ENCODE measurements around the gene DISP3. TPM values are rescaled to one million over a fixed set of nuclear protein-coding genes. Genes with fewer than 3 reads are reported as not detected.

DISP3 gene
- total RNA-seq, 1 experiment from 2014 or later = 1.1 TPM

DNA sequence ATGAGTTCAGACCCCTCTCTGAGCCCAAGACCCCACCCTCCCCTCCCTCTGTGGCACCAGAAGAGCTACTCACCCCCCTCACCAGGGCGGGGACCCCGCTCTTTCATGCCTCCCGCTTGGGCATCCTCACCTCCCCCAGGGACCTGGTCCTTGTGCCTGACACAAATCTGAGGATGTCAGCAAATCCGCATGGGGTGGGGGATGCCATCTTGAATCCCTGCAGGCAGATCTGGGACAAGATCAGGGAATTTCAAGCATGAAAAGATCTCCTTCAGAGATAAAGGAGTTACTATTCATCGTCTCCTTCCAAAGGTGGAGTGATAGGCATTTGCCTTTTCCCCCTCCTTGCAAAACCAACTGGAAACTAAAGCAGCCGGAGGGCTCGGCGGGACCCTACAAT lies 81.1 kb downstream of the DISP3 start:
- H3K9me3 ChIP-seq (ENCODE audit: control insufficient read depth, insufficient read depth, low read depth, low read length) = no peaks in the 10 kb centered on the region
- in situ Hi-C loops (cut with HindIII; ENCODE audit: low pct_unique_long_range_greater_than_20kb, low sequenced_read_pairs) = no loop called here
- no peak for ATAC-seq

DNA sequence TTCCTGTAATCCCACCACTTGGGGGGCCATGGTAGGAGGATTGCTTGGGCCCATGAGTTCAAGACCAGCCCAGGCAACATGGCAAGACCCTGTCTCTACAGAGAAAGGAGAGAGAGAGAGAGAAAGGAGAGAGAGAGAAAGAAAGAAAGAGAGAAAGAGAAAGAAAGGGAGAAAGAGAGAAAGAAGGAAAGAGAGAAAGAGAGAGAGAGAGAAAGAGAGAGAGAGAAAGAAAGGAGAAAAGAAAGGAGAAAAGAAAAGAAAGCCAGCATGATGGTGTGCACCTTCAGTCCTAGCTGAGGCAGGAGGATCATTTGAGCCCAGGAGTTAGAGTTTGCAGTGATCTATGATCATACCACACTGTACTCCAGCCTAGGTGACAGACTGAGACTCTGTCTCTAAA lies 82.8 kb downstream of the DISP3 start:
- TF ChIP-seq SIN3A (IDR thresholded peaks at IDR 0.05; ENCODE audit: borderline replicate concordance, insufficient read depth, low read depth, low read length) (no peak), TCF7L2 (IDR thresholded peaks at IDR 0.05; ENCODE audit: low read depth, low read length) (no peak)
- TF ChIP-seq, protein P1, sequence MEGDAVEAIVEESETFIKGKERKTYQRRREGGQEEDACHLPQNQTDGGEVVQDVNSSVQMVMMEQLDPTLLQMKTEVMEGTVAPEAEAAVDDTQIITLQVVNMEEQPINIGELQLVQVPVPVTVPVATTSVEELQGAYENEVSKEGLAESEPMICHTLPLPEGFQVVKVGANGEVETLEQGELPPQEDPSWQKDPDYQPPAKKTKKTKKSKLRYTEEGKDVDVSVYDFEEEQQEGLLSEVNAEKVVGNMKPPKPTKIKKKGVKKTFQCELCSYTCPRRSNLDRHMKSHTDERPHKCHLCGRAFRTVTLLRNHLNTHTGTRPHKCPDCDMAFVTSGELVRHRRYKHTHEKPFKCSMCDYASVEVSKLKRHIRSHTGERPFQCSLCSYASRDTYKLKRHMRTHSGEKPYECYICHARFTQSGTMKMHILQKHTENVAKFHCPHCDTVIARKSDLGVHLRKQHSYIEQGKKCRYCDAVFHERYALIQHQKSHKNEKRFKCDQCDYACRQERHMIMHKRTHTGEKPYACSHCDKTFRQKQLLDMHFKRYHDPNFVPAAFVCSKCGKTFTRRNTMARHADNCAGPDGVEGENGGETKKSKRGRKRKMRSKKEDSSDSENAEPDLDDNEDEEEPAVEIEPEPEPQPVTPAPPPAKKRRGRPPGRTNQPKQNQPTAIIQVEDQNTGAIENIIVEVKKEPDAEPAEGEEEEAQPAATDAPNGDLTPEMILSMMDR (IDR thresholded peaks at IDR 0.05) = no peak
- TF ChIP-seq, protein P2, sequence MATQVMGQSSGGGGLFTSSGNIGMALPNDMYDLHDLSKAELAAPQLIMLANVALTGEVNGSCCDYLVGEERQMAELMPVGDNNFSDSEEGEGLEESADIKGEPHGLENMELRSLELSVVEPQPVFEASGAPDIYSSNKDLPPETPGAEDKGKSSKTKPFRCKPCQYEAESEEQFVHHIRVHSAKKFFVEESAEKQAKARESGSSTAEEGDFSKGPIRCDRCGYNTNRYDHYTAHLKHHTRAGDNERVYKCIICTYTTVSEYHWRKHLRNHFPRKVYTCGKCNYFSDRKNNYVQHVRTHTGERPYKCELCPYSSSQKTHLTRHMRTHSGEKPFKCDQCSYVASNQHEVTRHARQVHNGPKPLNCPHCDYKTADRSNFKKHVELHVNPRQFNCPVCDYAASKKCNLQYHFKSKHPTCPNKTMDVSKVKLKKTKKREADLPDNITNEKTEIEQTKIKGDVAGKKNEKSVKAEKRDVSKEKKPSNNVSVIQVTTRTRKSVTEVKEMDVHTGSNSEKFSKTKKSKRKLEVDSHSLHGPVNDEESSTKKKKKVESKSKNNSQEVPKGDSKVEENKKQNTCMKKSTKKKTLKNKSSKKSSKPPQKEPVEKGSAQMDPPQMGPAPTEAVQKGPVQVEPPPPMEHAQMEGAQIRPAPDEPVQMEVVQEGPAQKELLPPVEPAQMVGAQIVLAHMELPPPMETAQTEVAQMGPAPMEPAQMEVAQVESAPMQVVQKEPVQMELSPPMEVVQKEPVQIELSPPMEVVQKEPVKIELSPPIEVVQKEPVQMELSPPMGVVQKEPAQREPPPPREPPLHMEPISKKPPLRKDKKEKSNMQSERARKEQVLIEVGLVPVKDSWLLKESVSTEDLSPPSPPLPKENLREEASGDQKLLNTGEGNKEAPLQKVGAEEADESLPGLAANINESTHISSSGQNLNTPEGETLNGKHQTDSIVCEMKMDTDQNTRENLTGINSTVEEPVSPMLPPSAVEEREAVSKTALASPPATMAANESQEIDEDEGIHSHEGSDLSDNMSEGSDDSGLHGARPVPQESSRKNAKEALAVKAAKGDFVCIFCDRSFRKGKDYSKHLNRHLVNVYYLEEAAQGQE (IDR thresholded peaks at IDR 0.05; ENCODE audit: insufficient read depth in 1 of 2, low read depth in 2 of 2, low read length in 1 of 2) = no peak
- in situ Hi-C loops (cut with HindIII; ENCODE audit: low pct_unique_long_range_greater_than_20kb, low sequenced_read_pairs) = no loop called here
- ATAC-seq (no peak), DNase-seq (ENCODE audit: low read depth, low spot score) (no peak)
- no TSS peak for BruUV-seq (replicated peaks)
- Histone ChIP-seq H3K9me3 (ENCODE audit: control insufficient read depth, insufficient read depth, low read depth, low read length) (no peaks in the 10 kb centered on the region), H3K27me3 (ENCODE audit: control insufficient read depth, insufficient read depth, low read length) (peaks cover 22% of the 10 kb centered on the region), H3K27ac (ENCODE audit: low read length) (no peak overlapping the region), H3K4me1 (ENCODE audit: control insufficient read depth, insufficient read depth, low read length) (no peaks in the 10 kb centered on the region), H3K4me3 (ENCODE audit: low read depth in 2 of 2, low read length in 2 of 2) (no peak overlapping the region), H3K36me3 (ENCODE audit: control insufficient read depth, insufficient read depth, low read length) (no peaks in the 10 kb centered on the region)
- intact Hi-C loops (cut with micrococcal nuclease; ENCODE audit: unreplicated experiment) = no loop called here
- POLR2A ChIA-PET = no interaction called here
- CTCF ChIA-PET = no interaction called here

More for the DNA sequence above, 81.1 kb downstream of the DISP3 start:
- TF ChIP-seq, protein P1 (IDR thresholded peaks at IDR 0.05) = no peak
- TF ChIP-seq, protein P2 (IDR thresholded peaks at IDR 0.05; ENCODE audit: insufficient read depth in 1 of 2, low read depth in 2 of 2, low read length in 1 of 2) = no peak
- no peak for TF ChIP-seq SIN3A (IDR thresholded peaks at IDR 0.05; ENCODE audit: borderline replicate concordance, insufficient read depth, low read depth, low read length)
- TF ChIP-seq POLR2AphosphoS5 (IDR thresholded peaks at IDR 0.05; ENCODE audit: low read depth, low read length) = no peak
- TF ChIP-seq TCF7L2 (IDR thresholded peaks at IDR 0.05; ENCODE audit: low read depth, low read length) = no peak
- H3K27me3 ChIP-seq (ENCODE audit: control insufficient read depth, insufficient read depth, low read length) = peaks cover 33% of the 10 kb centered on the region
- ChIA-PET POLR2A (no interaction called here), CTCF (interaction anchor here (0.6 kb wide), 1 partner anchor 86 kb away, joined by 3 read pairs; no protein-coding TSS in a partner anchor)
- H3K27ac ChIP-seq (ENCODE audit: low read length) = no peak overlapping the region
- BruUV-seq (replicated peaks) = no TSS peak
- H3K4me1 ChIP-seq (ENCODE audit: control insufficient read depth, insufficient read depth, low read length) = no peaks in the 10 kb centered on the region
- H3K36me3 ChIP-seq (ENCODE audit: control insufficient read depth, insufficient read depth, low read length) = no peaks in the 10 kb centered on the region
- intact Hi-C loops (cut with micrococcal nuclease; ENCODE audit: unreplicated experiment) = no loop called here
- H3K4me3 ChIP-seq (ENCODE audit: low read depth in 2 of 2, low read length in 2 of 2) = no peak overlapping the region
- no peak for DNase-seq (ENCODE audit: low read depth, low spot score)
